Loucy (cell line): ENCODE measurements around the gene IGF2BP3.

Source experiments
- CTCF ChIP-seq: fragments of 200-600 bp; sonication (generic); conservative IDR thresholded peaks from 2 replicates; pipeline ENCODE4 v1.5.1; 2014; ENCODE audit warnings: mild to moderate bottlenecking, antibody characterized with exemption, low read length
- EZH2phosphoT487 ChIP-seq: fragments of 200-600 bp; IDR thresholded peaks from 2 replicates; pipeline ENCODE4 v1.6.1; 2018; ENCODE audit warnings: antibody characterized with exemption, mild to moderate bottlenecking, moderate library complexity, borderline replicate concordance

DNA sequence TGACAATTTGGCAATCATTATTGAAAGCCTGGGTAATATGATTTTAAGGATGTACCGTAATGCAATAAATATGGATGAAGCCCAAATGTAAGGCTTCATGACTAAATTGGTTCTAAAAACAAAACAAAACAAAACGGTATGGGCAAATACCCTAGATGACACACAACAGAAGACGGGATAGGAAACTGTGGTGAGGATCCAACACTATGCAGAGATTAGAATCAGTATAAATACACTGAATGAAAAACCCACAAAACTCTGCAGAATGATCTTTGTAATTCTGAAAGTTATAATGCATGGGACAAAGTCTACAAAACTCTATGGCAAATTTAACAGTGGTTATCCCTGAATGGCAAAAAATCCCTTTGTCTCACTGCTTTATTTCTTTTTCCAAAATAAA is 113.6 kb downstream of the IGF2BP3 start:
- TF ChIP-seq CTCF, result no peak
- TF ChIP-seq EZH2phosphoT487, result no peak
